Left lung (tissue), 14 donors: ENCODE measurements around the gene ZNF546. TPM values are rescaled to one million over a fixed set of nuclear protein-coding genes. Genes with fewer than 3 reads are reported as not detected.
A peak's percentile ranks its signal among the peaks of the same experiment; 100 is the strongest.

Source experiments
- ATAC-seq: fragments of 200-7000 bp; cut with Tn5 transposase; one replicate; pipeline ENCODE4 v1.9.1; 2020; ENCODE audit warnings: moderate library complexity
- DNase-seq, 4 donors: peaks; one replicate each; pipeline ENCODE4 v3.0.0-alpha.2; 2013 to 2020
- H3K27ac ChIP-seq, 2 donors: fragments of 200-600 bp; sonication (generic) in 1 of 2; one replicate each; pipeline versions ENCODE4 v1.5.0 to v1.8.0; 2020 to 2021
- H3K27me3 ChIP-seq, 2 donors: fragments of 200-600 bp; sonication (generic) in 1 of 2; one replicate each; pipeline versions ENCODE4 v1.5.0 to v1.8.0; 2020 to 2021
- H3K36me3 ChIP-seq, 2 donors: fragments of 200-600 bp; sonication (generic) in 1 of 2; one replicate each; pipeline versions ENCODE4 v1.5.0 to v1.8.0; 2020 to 2021
- H3K4me1 ChIP-seq, 2 donors: fragments of 200-600 bp; one replicate each; pipeline ENCODE4 v1.8.0; 2021
- H3K4me3 ChIP-seq, 2 donors: fragments of 200-600 bp; sonication (generic) in 1 of 2; one replicate each; pipeline versions ENCODE4 v1.5.0 to v1.8.0; 2020 to 2021; ENCODE audit warnings: mild to moderate bottlenecking in 1 of 2
- H3K9me3 ChIP-seq, 2 donors: fragments of 200-600 bp; sonication (generic) in 1 of 2; one replicate each; pipeline versions ENCODE4 v1.5.0 to v1.8.0; 2020 to 2021
- intact Hi-C, 2 donors: fragments of 100-400 bp; cut with DNase I; formaldehyde crosslinking; loops; one replicate each; pipeline versions ENCODE4 v1.11.2 to v1.14.2; 2022
- long read RNA-seq, 12 donors: library from polyadenylated mRNA in 2 of 12; unstranded in 2 of 12; transcript quantifications; one replicate each; pipeline ENCODE4 v2.0.0 and lab custom pipeline, GENCODE V29; 2019 to 2026
- polyA plus RNA-seq, 6 donors: library from polyadenylated mRNA; unstranded; fragments of 120-200 nt; gene quantifications; one replicate each; pipeline ENCODE4 v1.2.1, GENCODE V29; 2013; ENCODE audit not compliant: insufficient read length in 6 of 6
- total RNA-seq, 2 donors: library from RNA; stranded (reverse); fragmentation: NEBNext Ultra II Directional; extraction: Animal tissue kit (Norgen Biotek cat#: 25700); gene quantifications; one replicate each; pipeline ENCODE4 v1.2.1, GENCODE V29; 2021
- TF ChIP-seq, protein P1 (sequence below), 2 donors: fragments of 200-600 bp; sonication (generic) in 1 of 2; IDR thresholded peaks; one replicate each; pipeline versions ENCODE4 v1.5.0 to v1.8.0; 2021; ENCODE audit warnings: antibody characterized with exemption in 2 of 2
- donor health status: DM: no; HTN: yes; CAD: no.
- donor health status: DM: no; HTN: no; CAD: no.

ZNF546 gene
- 1 to 10 TPM; 5.1 to 5.4 TPM for total RNA-seq
- 10 to 100 TPM in 2 of 6 donors, 1 to 10 TPM in 4; 7.5 to 10.7 (median 9.6) TPM for polyA plus RNA-seq
- long read RNA-seq, donor 1: 0 reads
- long read RNA-seq, donor 2, partial matches to known transcripts: 0 of 1 reads
- long read RNA-seq, donor 2, other reads (novel, unspliced or antisense): 0 of 1 reads
- long read RNA-seq, donor 3, partial matches to known transcripts: 0 of 1 reads
- long read RNA-seq, donor 3, other reads (novel, unspliced or antisense): 0 of 1 reads
- long read RNA-seq, donor 4: 0 reads
- long read RNA-seq, donor 5: 0 reads
- long read RNA-seq, donor 6, partial matches to known transcripts: 0 of 2 reads
- long read RNA-seq, donor 6, other reads (novel, unspliced or antisense): 0 of 2 reads
- long read RNA-seq, donor 7: 0 reads
- long read RNA-seq, donor 8: 0 reads
- long read RNA-seq, donor 9: 0 reads
- long read RNA-seq, donor 10, partial matches to known transcripts: 0 of 1 reads
- long read RNA-seq, donor 10, other reads (novel, unspliced or antisense): 0 of 1 reads
- long read RNA-seq, donor 11: 0 reads
- long read RNA-seq, donor 12: 0 reads

GRCh38 chr19:39996811-39997637 is at the start of gene ZNF546:
Gene ZNF546, plus strand, starts transcription at chr19:39997060. Its CDS starts 1,267 bp downstream, at chr19:39998327.
- Histone ChIP-seq H3K27me3 (no peaks in the 10 kb centered on the region), H3K36me3 (no peaks in the 10 kb centered on the region), H3K4me3 (peak within 1 kb of the TSS; percentile 47 to 69), H3K9me3 (peaks cover 0 to 4% of the 10 kb centered on the region in 2 donors), H3K4me1 (peaks cover 12 to 13% of the 10 kb centered on the region in 2 donors), H3K27ac (peak within 1 kb of the TSS; percentile 82 to 84)
- DNase-seq (peak; percentile 86 to 96 (median 94)), ATAC-seq (peak; percentile 99)
- TF ChIP-seq, protein P1, sequence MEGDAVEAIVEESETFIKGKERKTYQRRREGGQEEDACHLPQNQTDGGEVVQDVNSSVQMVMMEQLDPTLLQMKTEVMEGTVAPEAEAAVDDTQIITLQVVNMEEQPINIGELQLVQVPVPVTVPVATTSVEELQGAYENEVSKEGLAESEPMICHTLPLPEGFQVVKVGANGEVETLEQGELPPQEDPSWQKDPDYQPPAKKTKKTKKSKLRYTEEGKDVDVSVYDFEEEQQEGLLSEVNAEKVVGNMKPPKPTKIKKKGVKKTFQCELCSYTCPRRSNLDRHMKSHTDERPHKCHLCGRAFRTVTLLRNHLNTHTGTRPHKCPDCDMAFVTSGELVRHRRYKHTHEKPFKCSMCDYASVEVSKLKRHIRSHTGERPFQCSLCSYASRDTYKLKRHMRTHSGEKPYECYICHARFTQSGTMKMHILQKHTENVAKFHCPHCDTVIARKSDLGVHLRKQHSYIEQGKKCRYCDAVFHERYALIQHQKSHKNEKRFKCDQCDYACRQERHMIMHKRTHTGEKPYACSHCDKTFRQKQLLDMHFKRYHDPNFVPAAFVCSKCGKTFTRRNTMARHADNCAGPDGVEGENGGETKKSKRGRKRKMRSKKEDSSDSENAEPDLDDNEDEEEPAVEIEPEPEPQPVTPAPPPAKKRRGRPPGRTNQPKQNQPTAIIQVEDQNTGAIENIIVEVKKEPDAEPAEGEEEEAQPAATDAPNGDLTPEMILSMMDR (IDR thresholded peaks at IDR 0.05): no peak
- intact Hi-C loops: no loop called here

GRCh38 chr19:39949026-39949747 is 47.7 kb upstream of the ZNF546 start:
- TF ChIP-seq, protein P1 (IDR thresholded peaks at IDR 0.05): no peak
- H3K36me3 ChIP-seq: no peaks in the 10 kb centered on the region

GRCh38 chr19:39951065-39951650 is 45.7 kb upstream of the ZNF546 start:
- no peak overlapping the region for H3K27ac ChIP-seq
- H3K36me3 ChIP-seq: no peaks in the 10 kb centered on the region
- no peaks in the 10 kb centered on the region for H3K9me3 ChIP-seq
- TF ChIP-seq, protein P1 (IDR thresholded peaks at IDR 0.05): no peak
- ATAC-seq: no peak
- peaks cover 0 to 90% of the 10 kb centered on the region in 2 donors for H3K27me3 ChIP-seq
- peaks cover 0 to 16% of the 10 kb centered on the region in 2 donors for H3K4me1 ChIP-seq
- no peak overlapping the region for H3K4me3 ChIP-seq
- no peak for DNase-seq
- intact Hi-C loops: no loop called here

More at GRCh38 chr19:39949026-39949747, 47.7 kb upstream of the ZNF546 start:
- intact Hi-C loops: no loop called here
- no peak for ATAC-seq
- Histone ChIP-seq H3K4me1 (peaks cover 0 to 27% of the 10 kb centered on the region in 2 donors), H3K27ac (no peak overlapping the region), H3K9me3 (no peaks in the 10 kb centered on the region), H3K27me3 (peaks cover 0 to 92% of the 10 kb centered on the region in 2 donors), H3K4me3 (no peak overlapping the region)
- no peak for DNase-seq

- H3K4me3 ChIP-seq: no peak overlapping the region
- H3K27me3 ChIP-seq: peaks cover 0 to 90% of the 10 kb centered on the region in 2 donors
- H3K36me3 ChIP-seq: no peaks in the 10 kb centered on the region
- TF ChIP-seq, protein P1 (IDR thresholded peaks at IDR 0.05): no peak
- ATAC-seq: peak; percentile 44
- H3K27ac ChIP-seq: no peak overlapping the region
- DNase-seq: no peak
- H3K4me1 ChIP-seq: peaks cover 0 to 16% of the 10 kb centered on the region in 2 donors
- intact Hi-C loops: no loop called here
- no peaks in the 10 kb centered on the region for H3K9me3 ChIP-seq
Measured at GRCh38 chr19:39951686-39952085, 45.2 kb upstream of the ZNF546 start.
